ENCODE data around the gene UBE2O.

DNA sequence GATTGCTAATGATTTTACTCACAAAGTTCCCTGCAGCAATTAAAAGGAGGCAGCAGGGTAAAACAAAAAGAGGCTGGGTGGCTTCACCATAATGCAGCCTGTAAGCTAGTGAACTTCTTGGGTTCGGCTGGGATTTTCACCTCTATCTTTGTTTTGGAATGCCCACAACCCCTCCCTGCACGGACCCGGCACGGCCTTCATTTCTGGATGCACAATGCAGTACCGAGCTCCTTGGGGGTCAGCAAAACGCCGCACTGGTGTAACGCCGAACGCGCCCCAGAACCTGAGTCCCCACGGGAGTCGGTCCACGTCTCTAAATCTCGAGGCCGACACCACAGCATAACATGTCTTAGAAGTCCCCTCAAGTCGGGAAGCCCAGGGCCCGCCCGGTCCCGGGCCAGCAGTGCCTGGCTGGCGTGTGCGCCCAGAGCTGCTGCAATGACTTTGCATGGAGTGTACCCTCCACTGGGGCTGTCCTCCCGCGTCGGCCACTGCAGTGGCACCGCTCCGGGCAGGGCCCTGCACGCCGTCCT is 759 bp downstream of the UBE2O start:
- TF ChIP-seq, protein P1, sequence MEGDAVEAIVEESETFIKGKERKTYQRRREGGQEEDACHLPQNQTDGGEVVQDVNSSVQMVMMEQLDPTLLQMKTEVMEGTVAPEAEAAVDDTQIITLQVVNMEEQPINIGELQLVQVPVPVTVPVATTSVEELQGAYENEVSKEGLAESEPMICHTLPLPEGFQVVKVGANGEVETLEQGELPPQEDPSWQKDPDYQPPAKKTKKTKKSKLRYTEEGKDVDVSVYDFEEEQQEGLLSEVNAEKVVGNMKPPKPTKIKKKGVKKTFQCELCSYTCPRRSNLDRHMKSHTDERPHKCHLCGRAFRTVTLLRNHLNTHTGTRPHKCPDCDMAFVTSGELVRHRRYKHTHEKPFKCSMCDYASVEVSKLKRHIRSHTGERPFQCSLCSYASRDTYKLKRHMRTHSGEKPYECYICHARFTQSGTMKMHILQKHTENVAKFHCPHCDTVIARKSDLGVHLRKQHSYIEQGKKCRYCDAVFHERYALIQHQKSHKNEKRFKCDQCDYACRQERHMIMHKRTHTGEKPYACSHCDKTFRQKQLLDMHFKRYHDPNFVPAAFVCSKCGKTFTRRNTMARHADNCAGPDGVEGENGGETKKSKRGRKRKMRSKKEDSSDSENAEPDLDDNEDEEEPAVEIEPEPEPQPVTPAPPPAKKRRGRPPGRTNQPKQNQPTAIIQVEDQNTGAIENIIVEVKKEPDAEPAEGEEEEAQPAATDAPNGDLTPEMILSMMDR (IDR thresholded peaks at IDR 0.05; ENCODE audit: low read depth, low read length): no peak
- no peak for TF ChIP-seq EZH2phosphoT487 (IDR thresholded peaks at IDR 0.05; ENCODE audit: low read depth)
